Measurements from ENCODE around the gene MEMO1.
"Not testable (repeated sequence)": the region's sequence is repeated elsewhere in the genome, so short reads cannot be mapped to it uniquely, and the experiment has no call there.

Gene MEMO1

DNA sequence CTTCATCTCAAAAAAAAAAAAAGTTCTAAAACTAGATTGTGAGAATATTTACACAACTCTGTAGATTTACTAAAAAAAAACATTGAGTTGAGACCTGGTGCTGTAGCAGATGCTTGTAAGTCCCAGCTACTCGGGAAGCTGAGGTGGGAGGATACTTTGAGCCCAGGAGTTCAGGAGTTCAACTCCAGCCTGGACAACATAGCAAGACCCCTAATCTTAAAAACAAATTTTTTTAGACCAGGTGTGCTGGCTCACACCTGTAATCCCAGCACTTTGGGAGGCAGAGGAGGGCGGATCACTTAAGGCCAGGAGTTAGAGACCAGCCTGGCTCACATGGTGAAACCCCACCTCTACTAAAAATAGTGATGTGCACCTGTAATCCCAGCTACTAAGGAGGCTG lies 108.9 kb downstream of the MEMO1 start:
- ATAC-seq, result no peak

- not testable (repeated sequence) for ATAC-seq
Measured at GRCh38 chr2:31900156-31900555, 110.7 kb downstream of the MEMO1 start.

DNA sequence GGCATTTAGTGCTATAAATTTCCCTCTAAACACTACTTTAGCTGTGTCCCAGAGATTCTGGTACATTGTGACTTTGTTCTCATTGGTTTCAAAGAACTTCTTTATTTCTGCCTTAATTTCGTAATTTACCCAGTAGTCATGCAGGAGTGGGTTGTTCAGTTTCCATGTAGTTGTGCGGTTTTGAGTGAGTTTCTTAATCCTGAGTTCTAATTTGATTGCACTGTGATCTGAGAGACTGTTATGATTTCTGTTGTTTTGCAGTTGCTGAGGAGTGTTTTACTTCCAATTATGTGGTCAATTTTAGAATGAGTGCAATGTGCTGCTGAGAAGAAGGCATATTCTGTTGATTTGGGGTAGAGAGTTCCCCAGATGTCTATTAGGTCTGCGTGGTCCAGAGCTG lies 112.5 kb downstream of the MEMO1 start:
- ATAC-seq, result not testable (repeated sequence)

DNA sequence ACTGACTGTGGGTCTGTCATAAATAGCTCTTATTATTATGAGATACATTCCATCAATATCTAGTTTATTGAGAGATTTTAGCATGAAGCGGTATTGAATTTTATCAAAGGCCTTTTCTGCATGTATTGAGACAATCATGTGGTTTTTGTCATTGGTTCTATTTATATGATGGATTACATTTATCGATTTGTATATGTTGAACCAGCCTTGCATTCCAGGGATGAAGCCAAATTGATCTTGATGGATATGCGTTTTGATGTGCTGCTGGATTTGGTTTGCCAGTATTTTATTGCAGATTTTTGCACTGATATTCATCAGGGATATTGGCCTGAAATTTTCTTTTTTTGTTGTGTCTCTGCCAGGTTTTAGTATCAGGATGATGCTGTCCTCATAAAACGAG lies 113.5 kb downstream of the MEMO1 start:
- not testable (repeated sequence) for ATAC-seq

- ATAC-seq, result no peak
Measured at GRCh38 chr2:31896293-31896692, 114.5 kb downstream of the MEMO1 start.

GRCh38 chr2:31894656-31895055 lies 116.2 kb downstream of the MEMO1 start:
- no peak for ATAC-seq

DNA sequence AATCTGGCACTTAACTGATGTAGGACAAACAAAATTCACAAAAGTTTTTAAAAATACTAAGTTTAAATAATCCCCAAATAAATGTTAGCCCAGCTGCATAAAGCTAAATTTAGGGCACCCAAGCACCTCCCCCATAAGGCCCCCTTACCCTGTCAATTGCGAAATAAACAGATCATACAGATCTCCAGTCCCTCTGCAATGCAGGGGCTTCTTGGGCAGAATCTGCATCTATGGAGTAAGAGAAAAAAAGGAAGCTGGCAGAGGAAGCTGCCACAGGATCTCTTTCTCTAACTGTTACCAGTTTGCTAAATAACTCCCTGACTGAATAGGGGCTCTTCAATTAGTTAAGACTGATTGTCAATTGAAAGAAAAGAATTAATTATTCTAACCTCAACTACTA lies 117.7 kb downstream of the MEMO1 start:
- no peak for ATAC-seq

DNA sequence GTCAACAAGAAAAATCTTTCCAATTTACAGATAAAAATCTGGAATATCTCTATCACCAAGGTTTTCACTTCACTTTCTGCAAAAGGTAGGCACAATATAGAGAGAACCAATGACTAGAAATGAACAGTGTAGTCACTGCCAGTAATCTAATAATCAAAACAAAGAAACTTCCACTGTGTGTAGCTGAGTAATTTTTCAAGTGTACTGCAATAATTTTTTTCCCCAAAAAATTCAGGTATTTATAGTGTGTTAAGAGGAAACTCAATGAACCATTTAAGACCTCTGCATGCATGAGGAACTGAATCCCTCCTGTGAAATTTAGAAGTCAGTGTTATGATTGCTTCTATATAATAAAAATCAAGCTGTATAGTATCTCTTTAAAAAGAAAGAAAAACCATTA lies 121.8 kb downstream of the MEMO1 start:
- ATAC-seq, result no peak

GRCh38 chr2:31888550-31888949 lies 122.3 kb downstream of the MEMO1 start:
- no peak for ATAC-seq

- no peak for ATAC-seq
Measured at GRCh38 chr2:31886700-31887099, 124.1 kb downstream of the MEMO1 start.

GRCh38 chr2:31877008-31877407 lies 133.8 kb downstream of the MEMO1 start:
- no peak for ATAC-seq

DNA sequence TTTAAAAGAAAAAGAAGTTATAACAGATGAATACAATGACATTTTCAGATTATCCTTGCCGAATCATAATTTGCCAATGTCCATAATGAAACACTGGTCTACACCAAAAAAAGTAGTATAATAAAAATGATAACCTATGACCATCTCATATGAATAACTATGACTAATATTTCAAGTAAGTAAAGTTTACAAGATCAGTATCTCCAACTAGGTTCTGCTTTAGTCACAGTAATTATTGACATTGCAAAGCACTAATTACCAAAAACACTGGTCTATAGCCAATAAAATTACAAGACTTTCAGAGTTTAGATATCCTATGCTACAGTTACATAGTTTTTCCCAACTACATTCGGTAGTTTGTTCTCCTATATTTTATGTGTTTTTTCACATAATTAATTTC lies 136.7 kb downstream of the MEMO1 start:
- no peak for ATAC-seq

- no peak for ATAC-seq
Measured at GRCh38 chr2:31865215-31865614, 145.6 kb downstream of the MEMO1 start.

DNA sequence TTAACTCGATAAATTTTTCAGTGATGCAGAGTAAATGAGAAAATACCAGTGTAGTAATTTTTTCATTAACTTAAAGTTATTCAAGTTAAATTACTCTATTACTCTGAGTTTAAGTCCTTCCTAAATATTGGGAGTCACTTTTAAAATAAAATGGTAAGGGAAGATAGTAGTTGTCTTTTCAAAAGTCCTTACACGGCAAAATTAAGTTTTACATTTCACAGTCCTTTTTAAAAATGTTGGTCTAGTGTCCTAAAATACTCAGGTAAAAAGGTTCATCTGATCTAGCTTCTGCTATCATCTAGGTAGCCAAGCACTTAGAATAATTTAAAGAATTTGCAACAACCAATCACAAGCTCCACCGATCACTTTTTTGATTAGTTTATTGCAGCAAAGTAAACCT lies 146.9 kb downstream of the MEMO1 start:
- no peak for ATAC-seq

- not testable (repeated sequence) for ATAC-seq
Measured at GRCh38 chr2:31863015-31863656, 147.7 kb downstream of the MEMO1 start.

GRCh38 chr2:31859959-31860358 lies 150.8 kb downstream of the MEMO1 start:
- ATAC-seq, result no peak

DNA sequence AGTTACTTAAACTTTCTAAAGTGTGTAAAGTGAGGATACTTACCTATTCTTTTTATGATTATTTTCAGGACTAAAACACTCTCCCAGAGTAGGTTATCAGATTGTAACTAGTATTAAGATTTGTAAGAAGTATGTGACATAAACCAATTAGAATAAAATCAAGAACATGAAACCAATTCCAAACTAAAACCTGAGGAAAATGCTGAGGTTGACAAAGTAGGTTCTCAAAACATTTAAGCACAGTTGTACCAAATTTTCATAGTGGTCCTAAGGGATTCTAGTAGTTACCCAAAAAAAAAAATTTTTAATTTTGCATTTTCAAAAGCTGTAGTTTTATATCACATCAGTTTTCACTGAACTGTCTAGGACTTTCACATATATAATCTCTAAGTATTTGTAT lies 157.3 kb downstream of the MEMO1 start:
- no peak for ATAC-seq

- not testable (repeated sequence) for ATAC-seq
Measured at GRCh38 chr2:31842150-31842549, 168.7 kb downstream of the MEMO1 start.

DNA sequence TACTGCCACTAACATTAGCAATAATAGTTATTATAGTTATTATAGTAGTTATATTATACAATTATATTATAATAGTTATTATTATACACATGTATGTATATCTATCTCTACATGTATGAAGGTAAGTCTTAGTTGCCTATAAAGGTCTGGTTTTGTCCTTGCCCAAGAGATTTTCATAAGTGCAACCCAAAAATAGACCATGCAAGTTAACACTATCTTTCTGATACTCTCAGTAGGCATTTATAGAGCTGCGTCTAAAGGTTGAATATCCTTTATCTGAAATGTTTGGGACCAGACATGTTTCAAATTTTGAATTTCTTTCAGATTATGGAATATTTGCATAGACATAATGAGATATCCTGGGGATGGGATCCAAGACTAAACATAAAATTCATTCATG lies 175.4 kb downstream of the MEMO1 start:
- no peak for ATAC-seq

DNA sequence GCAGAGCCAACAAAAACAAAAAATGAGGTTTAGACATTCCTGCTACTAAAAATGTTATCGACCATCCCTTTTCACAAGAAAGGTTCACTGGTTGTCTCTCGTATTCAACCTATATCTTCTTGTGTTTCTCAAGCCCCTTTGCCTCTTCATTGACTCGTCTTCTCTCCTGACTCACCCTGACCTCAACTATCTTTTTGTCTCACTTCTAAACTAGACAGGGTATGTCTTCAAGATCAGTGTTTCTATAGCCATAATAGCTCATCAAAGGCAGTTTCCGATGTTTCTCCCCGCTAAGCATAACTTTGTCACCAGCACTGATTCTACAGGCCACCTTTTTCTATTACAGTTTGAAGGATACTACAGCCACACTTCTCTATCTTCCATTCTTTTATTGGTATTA lies 178.4 kb downstream of the MEMO1 start:
- ATAC-seq, result peak in 1 of 2 donors; percentile 41

GRCh38 chr2:31831585-31831984 lies 179.2 kb downstream of the MEMO1 start:
- ATAC-seq, result peak in 1 of 2 donors; percentile 45

- ATAC-seq, result no peak
Measured at GRCh38 chr2:31828891-31829290, 181.9 kb downstream of the MEMO1 start.

- no peak for ATAC-seq
Measured at GRCh38 chr2:31823558-31823957, 187.2 kb downstream of the MEMO1 start.

DNA sequence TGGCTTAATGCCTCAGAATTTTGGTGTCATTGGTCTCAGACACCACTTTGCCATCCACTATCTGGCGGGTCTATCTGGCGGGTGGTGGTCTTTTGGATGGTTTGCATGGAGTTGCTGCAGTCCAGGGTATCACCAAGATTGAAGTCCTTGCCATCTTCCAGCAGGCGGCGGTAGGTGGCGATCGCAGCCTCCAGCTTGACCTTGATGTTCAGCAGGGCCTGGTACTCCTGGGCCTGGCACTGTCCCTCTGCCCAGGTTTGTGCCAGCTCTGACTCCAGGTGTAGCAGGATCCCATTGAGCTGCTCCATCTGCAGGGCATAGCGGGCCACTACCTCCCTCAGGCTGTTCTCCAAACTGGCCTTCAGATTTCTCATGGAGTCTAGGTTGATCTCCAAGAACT lies 188.2 kb downstream of the MEMO1 start:
- no peak for ATAC-seq

Data from activated CD4-positive, CD25-positive, alpha-beta regulatory T cell treated with anti-CD3 and anti-CD28 coated beads, Interleukin-2, amount 50 U/mL, for 24 hours (primary cell).